Sigmoid colon (tissue), 4 donors: ENCODE measurements around the gene SORBS1.

Source experiments
- CTCF ChIP-seq, 4 experiments: fragments of 450-650 bp in 3 of 4; fragments of 200-600 bp in 1 of 4; IDR thresholded peaks; one replicate each; pipeline ENCODE4 v1.5.1; 2016 to 2019; ENCODE audit warnings: antibody characterized with exemption in 4 of 4, mild to moderate bottlenecking in 3 of 4, moderate library complexity in 2 of 4
- EP300 ChIP-seq, 4 donors: sonication (generic); formaldehyde crosslinking; IDR thresholded peaks; one replicate each; pipeline ENCODE4 v1.6.1; 2017; ENCODE audit warnings: antibody characterized with exemption in 4 of 4
- POLR2AphosphoS5 ChIP-seq, 4 donors: sonication (generic); formaldehyde crosslinking; IDR thresholded peaks; one replicate each; pipeline ENCODE4 v1.6.1; 2017; ENCODE audit warnings: antibody characterized with exemption in 4 of 4

GRCh38 chr10:95403700-95404461, 157.3 kb downstream of the SORBS1 start:
- TF ChIP-seq CTCF (IDR thresholded peaks at IDR 0.05) (no peak), POLR2AphosphoS5 (IDR thresholded peaks at IDR 0.05) (peak in 1 of 4 donors; percentile 3), EP300 (IDR thresholded peaks at IDR 0.05) (no peak)
